Large intestine (tissue), 3 donors: ENCODE data around the gene BMAL1. TPM values are rescaled to one million over a fixed set of nuclear protein-coding genes. Genes with fewer than 3 reads are reported as not detected.

Experiments used
- DNase-seq, 2 donors: peaks; one replicate each; pipeline versions ENCODE4 v3.0.0 to v3.0.0-alpha.2; 2013
- H3K27ac ChIP-seq: one replicate; pipeline ENCODE4 v1.5.1; 2013; ENCODE audit warnings: low read length
- H3K27me3 ChIP-seq: 2 replicates; pipeline ENCODE4 v1.6.1; 2013; ENCODE audit warnings: low read length; ENCODE audit not compliant: control insufficient read depth, insufficient read depth
- H3K36me3 ChIP-seq: 2 replicates; pipeline ENCODE4 v1.6.1; 2013; ENCODE audit warnings: low read length; ENCODE audit not compliant: control insufficient read depth, insufficient read depth
- H3K4me1 ChIP-seq: one replicate; pipeline ENCODE4 v1.6.1; 2013; ENCODE audit warnings: low read length; ENCODE audit not compliant: control insufficient read depth, insufficient read depth
- H3K4me3 ChIP-seq: one replicate; pipeline ENCODE4 v1.5.1; 2013; ENCODE audit warnings: low read length
- H3K9me3 ChIP-seq: one replicate; pipeline ENCODE4 v1.6.1; 2013; ENCODE audit warnings: mild to moderate bottlenecking, low read depth, low read length, moderate library complexity; ENCODE audit not compliant: control insufficient read depth
- WGBS: methylation state at CpG from one replicate; pipeline ENCODE4 v1.1.5; 2013; ENCODE audit warnings: low lambda C conversion rate; ENCODE audit not compliant: insufficient coverage; 5-methylcytosine and 5-hydroxymethylcytosine counted together
- polyA plus RNA-seq: library from polyadenylated mRNA; unstranded; fragments of 120-200 nt; gene quantifications from one replicate; pipeline ENCODE4 v1.2.1, GENCODE V29; 2013

BMAL1 gene
- polyA plus RNA-seq, 1 donor: 7.6 TPM

- Histone ChIP-seq H3K4me1 (no peaks in the 10 kb centered on the region), H3K27me3 (no peaks in the 10 kb centered on the region), H3K27ac (no peak overlapping the region), H3K4me3 (no peak overlapping the region), H3K36me3 (no peaks in the 10 kb centered on the region), H3K9me3 (no peaks in the 10 kb centered on the region)
- peak; percentile 42 to 61 for DNase-seq
- 50% methylated on average over 1 of the region's 10 CpGs for WGBS
Observed at GRCh38 chr11:13343931-13344717, 66.5 kb downstream of the BMAL1 start.

- Histone ChIP-seq H3K9me3 (no peaks in the 10 kb centered on the region), H3K27ac (no peak overlapping the region), H3K36me3 (no peaks in the 10 kb centered on the region), H3K4me1 (no peaks in the 10 kb centered on the region), H3K27me3 (no peaks in the 10 kb centered on the region), H3K4me3 (no peak overlapping the region)
- no peak for DNase-seq
- no CpG with 5 or more reads among the region's 1 CpG for WGBS
Observed at GRCh38 chr11:13344818-13345217, 67.2 kb downstream of the BMAL1 start.

GRCh38 chr11:13346470-13346869 is 68.9 kb downstream of the BMAL1 start:
- Histone ChIP-seq H3K9me3 (no peaks in the 10 kb centered on the region), H3K27ac (no peak overlapping the region), H3K4me1 (no peaks in the 10 kb centered on the region), H3K36me3 (no peaks in the 10 kb centered on the region), H3K27me3 (no peaks in the 10 kb centered on the region), H3K4me3 (no peak overlapping the region)
- DNase-seq: no peak
- WGBS: no CpG with 5 or more reads among the region's 5 CpGs

- Histone ChIP-seq H3K4me1 (no peaks in the 10 kb centered on the region), H3K4me3 (no peak overlapping the region), H3K36me3 (no peaks in the 10 kb centered on the region), H3K27ac (no peak overlapping the region), H3K27me3 (no peaks in the 10 kb centered on the region), H3K9me3 (no peaks in the 10 kb centered on the region)
- WGBS: no CpG with 5 or more reads among the region's 7 CpGs
- no peak for DNase-seq
Observed at GRCh38 chr11:13347901-13348300, 70.3 kb downstream of the BMAL1 start.

GRCh38 chr11:13348305-13348704 is 70.7 kb downstream of the BMAL1 start:
- H3K27me3 ChIP-seq: no peaks in the 10 kb centered on the region
- no peaks in the 10 kb centered on the region for H3K4me1 ChIP-seq
- H3K9me3 ChIP-seq: no peaks in the 10 kb centered on the region
- WGBS: no CpG with 5 or more reads among the region's 3 CpGs
- H3K36me3 ChIP-seq: no peaks in the 10 kb centered on the region
- H3K27ac ChIP-seq: no peak overlapping the region
- no peak overlapping the region for H3K4me3 ChIP-seq
- DNase-seq: no peak

- H3K4me3 ChIP-seq: no peak overlapping the region
- no peaks in the 10 kb centered on the region for H3K9me3 ChIP-seq
- H3K36me3 ChIP-seq: no peaks in the 10 kb centered on the region
- no peaks in the 10 kb centered on the region for H3K27me3 ChIP-seq
- WGBS: 100% methylated on average over 2 of the region's 6 CpGs
- DNase-seq: no peak
- no peak overlapping the region for H3K27ac ChIP-seq
- H3K4me1 ChIP-seq: no peaks in the 10 kb centered on the region
Observed at GRCh38 chr11:13349046-13349445, 71.5 kb downstream of the BMAL1 start.

GRCh38 chr11:13349581-13349980 is 72.0 kb downstream of the BMAL1 start:
- H3K4me3 ChIP-seq: no peak overlapping the region
- no peaks in the 10 kb centered on the region for H3K4me1 ChIP-seq
- H3K9me3 ChIP-seq: no peaks in the 10 kb centered on the region
- no peaks in the 10 kb centered on the region for H3K27me3 ChIP-seq
- WGBS: no CpG with 5 or more reads among the region's 6 CpGs
- H3K36me3 ChIP-seq: peaks cover 2% of the 10 kb centered on the region
- no peak overlapping the region for H3K27ac ChIP-seq
- no peak for DNase-seq

- WGBS: no CpG with 5 or more reads among the region's 6 CpGs
- no peak for DNase-seq
- no peaks in the 10 kb centered on the region for H3K27me3 ChIP-seq
- H3K27ac ChIP-seq: no peak overlapping the region
- H3K4me1 ChIP-seq: no peaks in the 10 kb centered on the region
- H3K36me3 ChIP-seq: peaks cover 15% of the 10 kb centered on the region
- H3K9me3 ChIP-seq: no peaks in the 10 kb centered on the region
- no peak overlapping the region for H3K4me3 ChIP-seq
Observed at GRCh38 chr11:13352711-13353110, 75.1 kb downstream of the BMAL1 start.

- WGBS: no CpG with 5 or more reads among the region's 6 CpGs
- Histone ChIP-seq H3K27me3 (no peaks in the 10 kb centered on the region), H3K27ac (no peak overlapping the region), H3K36me3 (peaks cover 17% of the 10 kb centered on the region), H3K4me1 (no peaks in the 10 kb centered on the region), H3K9me3 (no peaks in the 10 kb centered on the region), H3K4me3 (no peak overlapping the region)
- no peak for DNase-seq
Observed at GRCh38 chr11:13354335-13354734, 76.7 kb downstream of the BMAL1 start.

GRCh38 chr11:13355191-13355590 is 77.6 kb downstream of the BMAL1 start:
- 80% methylated on average over 1 of the region's 4 CpGs for WGBS
- Histone ChIP-seq H3K27ac (no peak overlapping the region), H3K4me1 (no peaks in the 10 kb centered on the region), H3K4me3 (no peak overlapping the region), H3K9me3 (no peaks in the 10 kb centered on the region), H3K27me3 (no peaks in the 10 kb centered on the region), H3K36me3 (peaks cover 17% of the 10 kb centered on the region)
- DNase-seq: no peak

- no CpG with 5 or more reads among the region's 9 CpGs for WGBS
- Histone ChIP-seq H3K4me3 (no peak overlapping the region), H3K36me3 (peaks cover 22% of the 10 kb centered on the region), H3K27me3 (no peaks in the 10 kb centered on the region), H3K9me3 (no peaks in the 10 kb centered on the region), H3K4me1 (no peaks in the 10 kb centered on the region), H3K27ac (no peak overlapping the region)
- no peak for DNase-seq
Observed at GRCh38 chr11:13357232-13357631, 79.6 kb downstream of the BMAL1 start.
